GM18499 (cell line): ENCODE results near the gene RTN4RL1.
"Not testable (repeated sequence)": the region's sequence is repeated elsewhere in the genome, so short reads cannot be mapped to it uniquely, and the experiment has no call there.

ENCODE experiments used
- ATAC-seq: cut with Tn5 transposase; IDR thresholded peaks from one replicate; pipeline ENCODE4 v1.9.1; 2021; ENCODE audit warnings: moderate number of reproducible peaks; ENCODE audit not compliant: insufficient read depth, unreplicated experiment

RTN4RL1 gene

GRCh38 chr17:2027528-2028233, 2.5 kb upstream of the RTN4RL1 start:
- no peak for ATAC-seq

- no peak for ATAC-seq
Measured at GRCh38 chr17:2025622-2026309, 632 bp upstream of the RTN4RL1 start.

GRCh38 chr17:2024572-2025219, 438 bp downstream of the RTN4RL1 start:
- ATAC-seq: no peak

- no peak for ATAC-seq
Measured at GRCh38 chr17:2023692-2024571, 1.2 kb downstream of the RTN4RL1 start.

- no peak for ATAC-seq
Measured at GRCh38 chr17:2023256-2023655, 1.9 kb downstream of the RTN4RL1 start.

GRCh38 chr17:2022647-2023240, 2.4 kb downstream of the RTN4RL1 start:
- no peak for ATAC-seq

- no peak for ATAC-seq
Measured at GRCh38 chr17:2020721-2021120, 4.4 kb downstream of the RTN4RL1 start.

GRCh38 chr17:2019723-2020122, 5.4 kb downstream of the RTN4RL1 start:
- no peak for ATAC-seq

GRCh38 chr17:2018716-2019510, 6.2 kb downstream of the RTN4RL1 start:
- ATAC-seq: no peak

- ATAC-seq: no peak
Measured at GRCh38 chr17:2017274-2017941, 7.7 kb downstream of the RTN4RL1 start.

- no peak for ATAC-seq
Measured at GRCh38 chr17:2016494-2016893, 8.6 kb downstream of the RTN4RL1 start.

GRCh38 chr17:2015314-2015713, 9.8 kb downstream of the RTN4RL1 start:
- ATAC-seq: no peak

- no peak for ATAC-seq
Measured at GRCh38 chr17:2013994-2014317, 11.2 kb downstream of the RTN4RL1 start.

- ATAC-seq: not testable (repeated sequence)
Measured at GRCh38 chr17:2013220-2013993, 11.7 kb downstream of the RTN4RL1 start.

GRCh38 chr17:2012499-2012898, 12.6 kb downstream of the RTN4RL1 start:
- ATAC-seq: no peak

GRCh38 chr17:2011411-2012371, 13.4 kb downstream of the RTN4RL1 start:
- ATAC-seq: no peak

- no peak for ATAC-seq
Measured at GRCh38 chr17:2009737-2010136, 15.4 kb downstream of the RTN4RL1 start.
